Measurements from ENCODE around the gene EP400.
"Not testable (repeated sequence)": the region's sequence is repeated elsewhere in the genome, so short reads cannot be mapped to it uniquely, and the experiment has no call there.

EP400 gene

DNA sequence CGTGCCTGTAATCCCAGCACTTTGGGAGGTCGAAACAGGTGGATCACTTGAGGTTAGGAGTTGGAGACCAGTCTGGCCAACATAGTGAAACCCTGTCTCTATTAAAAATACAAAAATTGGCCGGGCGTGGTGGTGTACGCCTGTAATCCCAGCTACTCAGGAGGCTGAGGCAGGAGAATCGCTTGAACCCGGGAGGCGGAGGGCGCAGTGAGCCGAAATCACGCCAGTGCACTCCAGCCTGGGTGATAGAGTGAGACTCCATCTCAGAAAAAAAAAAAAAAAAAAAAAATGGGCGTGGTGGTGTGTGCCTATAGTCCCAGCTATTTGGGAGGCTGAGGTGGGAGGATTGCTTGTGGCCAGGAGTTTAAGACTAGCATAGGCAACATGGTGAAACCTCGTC lies 4.7 kb downstream of the EP400 start:
- not testable (repeated sequence) for DNase-seq

DNA sequence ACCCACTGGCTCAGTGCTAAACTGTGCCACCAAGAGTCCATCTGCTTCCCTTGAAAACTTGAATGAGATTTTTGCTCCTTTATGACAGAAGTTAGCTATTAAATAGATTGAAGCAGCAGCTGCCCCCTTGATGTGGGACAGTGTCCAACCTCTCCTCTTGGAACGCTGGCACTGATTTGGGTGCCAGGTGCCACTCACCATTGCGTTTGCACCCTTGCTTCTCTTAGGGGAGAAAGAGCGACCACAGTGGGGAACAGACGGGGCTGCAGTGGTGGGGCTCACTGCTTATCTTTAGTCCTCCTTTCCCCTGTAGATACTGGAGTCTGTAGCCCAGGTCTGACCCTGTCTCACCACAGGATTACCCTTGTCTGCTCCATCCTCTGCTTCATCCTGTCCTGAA lies 9.4 kb downstream of the EP400 start:
- DNase-seq, result no peak

DNA sequence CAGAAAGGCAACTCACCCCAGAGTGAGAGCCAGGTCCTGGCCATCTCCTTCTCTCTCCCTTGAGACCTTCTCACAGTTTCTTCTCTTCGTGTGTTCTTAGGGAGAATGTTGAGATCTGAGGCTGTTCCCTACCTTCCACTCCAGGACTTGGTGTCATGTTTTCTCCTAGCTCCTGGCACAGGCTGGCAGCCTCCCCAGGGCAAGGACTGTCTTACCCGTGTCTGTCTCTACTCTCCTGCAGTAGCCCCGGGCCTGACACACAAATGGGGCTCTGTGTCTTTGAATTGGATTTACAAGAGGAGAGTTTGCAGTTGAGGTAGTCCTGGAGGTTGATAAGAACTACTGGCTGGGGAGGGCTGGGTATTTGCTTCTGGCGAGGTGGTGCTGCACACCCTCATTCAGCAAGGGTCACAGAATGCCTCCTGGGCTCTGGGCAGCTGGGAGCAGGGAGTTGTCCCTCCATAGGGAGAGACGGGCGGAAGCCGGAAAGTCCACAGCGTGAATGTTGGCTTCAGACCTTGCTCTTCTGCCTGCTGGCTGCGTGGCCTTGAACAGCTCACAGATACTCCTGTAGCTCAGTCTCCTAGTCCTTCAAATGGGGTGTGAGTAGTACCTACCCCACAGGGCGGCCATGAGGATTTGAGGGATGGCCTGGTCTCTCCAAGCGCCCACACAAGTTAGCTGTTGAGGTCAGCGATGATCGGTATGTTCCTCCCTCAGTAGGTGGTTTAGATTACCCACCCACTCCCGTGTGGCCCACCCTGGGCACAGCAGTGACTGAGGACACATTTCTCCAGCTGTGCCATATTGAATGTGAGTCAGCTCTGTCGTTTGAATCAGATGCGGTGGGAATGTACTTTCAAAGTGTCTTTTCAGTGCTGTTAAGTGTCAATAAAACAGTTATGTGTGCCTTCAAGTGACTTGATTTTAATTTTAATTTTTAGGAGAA lies 10.2 kb downstream of the EP400 start:
- no peak for DNase-seq

DNA sequence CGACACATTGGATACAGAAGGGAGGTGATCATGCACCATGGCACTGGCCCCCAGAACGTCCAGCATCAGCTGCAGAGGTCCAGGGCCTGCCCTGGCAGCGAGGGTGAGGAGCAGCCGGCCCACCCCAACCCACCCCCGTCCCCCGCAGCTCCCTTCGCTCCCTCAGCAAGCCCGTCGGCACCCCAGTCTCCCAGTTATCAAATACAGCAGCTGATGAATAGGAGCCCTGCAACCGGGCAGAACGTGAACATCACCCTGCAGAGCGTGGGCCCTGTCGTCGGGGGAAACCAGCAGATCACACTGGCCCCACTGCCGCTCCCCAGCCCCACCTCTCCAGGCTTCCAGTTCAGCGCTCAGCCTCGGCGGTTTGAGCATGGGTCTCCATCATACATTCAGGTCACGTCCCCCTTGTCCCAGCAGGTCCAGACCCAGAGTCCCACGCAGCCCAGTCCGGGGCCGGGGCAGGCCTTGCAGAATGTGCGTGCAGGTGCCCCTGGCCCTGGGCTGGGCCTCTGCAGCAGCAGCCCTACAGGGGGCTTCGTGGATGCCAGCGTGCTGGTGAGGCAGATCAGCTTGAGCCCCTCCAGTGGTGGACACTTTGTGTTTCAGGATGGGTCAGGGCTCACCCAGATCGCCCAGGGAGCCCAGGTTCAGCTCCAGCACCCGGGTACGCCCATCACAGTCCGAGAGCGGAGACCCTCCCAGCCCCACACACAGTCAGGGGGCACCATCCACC lies 11.0 kb downstream of the EP400 start:
- not testable (repeated sequence) for DNase-seq

DNA sequence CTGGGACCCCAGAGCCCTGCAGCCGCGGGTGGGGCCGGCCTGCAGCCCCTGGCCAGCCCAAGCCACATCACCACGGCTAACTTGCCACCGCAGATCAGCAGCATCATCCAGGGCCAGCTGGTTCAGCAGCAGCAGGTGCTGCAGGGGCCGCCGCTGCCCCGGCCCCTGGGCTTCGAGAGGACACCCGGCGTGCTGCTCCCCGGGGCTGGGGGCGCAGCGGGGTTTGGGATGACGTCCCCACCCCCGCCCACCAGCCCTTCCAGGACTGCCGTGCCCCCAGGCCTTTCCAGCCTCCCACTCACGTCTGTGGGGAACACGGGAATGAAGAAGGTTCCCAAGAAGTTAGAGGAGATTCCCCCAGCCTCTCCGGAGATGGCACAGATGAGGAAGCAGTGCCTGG lies 11.6 kb downstream of the EP400 start:
- not testable (repeated sequence) for DNase-seq

DNA sequence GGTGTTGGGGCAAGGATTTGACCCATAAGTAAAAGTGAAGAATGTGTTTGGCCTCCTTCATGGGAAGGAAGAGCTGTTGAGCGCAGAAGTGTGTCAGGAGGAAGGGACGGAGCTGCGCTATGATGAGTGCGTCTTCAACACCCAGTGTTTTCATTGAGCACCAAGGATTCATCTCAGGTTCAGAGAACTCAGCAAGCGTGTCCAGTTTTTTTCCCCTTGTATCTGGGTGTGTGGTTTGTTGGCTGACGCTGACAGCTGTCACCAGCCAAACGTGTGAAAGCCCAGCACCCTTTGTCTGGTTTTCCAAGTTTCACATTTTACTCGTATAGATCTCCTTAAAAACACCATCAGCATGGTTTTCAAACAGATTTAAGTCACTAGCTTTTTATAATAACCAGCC lies 12.3 kb downstream of the EP400 start:
- DNase-seq, result no peak

DNA sequence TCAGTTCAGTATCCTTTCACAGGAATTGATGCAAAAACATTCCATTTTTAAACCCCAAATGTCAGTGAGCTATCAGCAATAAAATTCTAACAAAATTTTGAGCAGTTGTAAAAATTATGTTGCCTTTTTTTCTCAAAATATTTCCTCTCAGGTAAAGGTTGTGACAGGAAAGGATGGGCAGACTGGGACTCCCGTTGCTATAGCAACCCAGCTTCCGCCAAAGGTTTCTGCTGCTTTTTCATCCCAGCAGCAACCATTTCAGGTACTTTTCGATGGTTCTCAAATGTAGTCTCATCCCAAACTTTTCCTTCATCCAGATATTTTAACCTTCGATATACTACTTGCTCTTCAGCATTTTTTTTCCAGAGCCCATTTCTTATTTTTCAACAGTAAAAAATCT lies 13.6 kb downstream of the EP400 start:
- no peak for DNase-seq

DNA sequence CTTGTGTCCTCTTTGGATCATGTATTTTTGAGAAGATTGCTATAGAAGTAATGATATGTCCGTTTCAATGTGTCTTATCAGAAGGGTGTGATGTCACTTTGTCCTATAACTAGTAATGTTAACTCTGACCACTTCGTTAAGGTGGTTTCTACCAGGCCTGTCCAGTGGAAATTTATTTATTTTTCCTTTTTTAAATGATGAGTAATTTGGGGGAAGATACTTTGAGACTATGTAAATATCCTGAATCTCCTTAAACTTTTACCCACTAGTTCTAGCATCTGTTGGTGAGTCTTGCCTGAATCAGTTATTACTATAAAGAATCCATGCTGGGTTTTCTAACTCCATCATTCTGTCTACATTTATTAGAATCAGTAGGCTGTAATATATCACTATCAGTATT lies 15.3 kb downstream of the EP400 start:
- no peak for DNase-seq

DNA sequence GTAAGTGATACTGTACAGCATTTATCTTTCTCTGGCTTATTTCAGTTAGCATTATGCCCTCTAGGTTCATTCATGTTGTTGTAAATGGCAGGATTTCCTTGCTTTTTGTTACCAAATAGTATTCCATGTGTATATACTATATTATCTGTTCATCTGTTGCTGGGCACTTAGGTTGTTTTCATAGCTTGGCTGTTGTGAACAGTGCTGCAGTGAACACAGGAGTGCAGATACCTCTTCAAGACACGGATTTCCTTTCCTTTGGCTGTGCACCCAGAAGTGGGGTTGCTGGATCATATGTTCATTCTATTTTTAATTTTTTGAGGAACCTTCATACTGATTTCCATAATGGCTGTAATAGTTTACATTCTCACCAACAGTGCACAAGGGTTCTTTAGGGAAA lies 21.5 kb downstream of the EP400 start:
- DNase-seq, result no peak

DNA sequence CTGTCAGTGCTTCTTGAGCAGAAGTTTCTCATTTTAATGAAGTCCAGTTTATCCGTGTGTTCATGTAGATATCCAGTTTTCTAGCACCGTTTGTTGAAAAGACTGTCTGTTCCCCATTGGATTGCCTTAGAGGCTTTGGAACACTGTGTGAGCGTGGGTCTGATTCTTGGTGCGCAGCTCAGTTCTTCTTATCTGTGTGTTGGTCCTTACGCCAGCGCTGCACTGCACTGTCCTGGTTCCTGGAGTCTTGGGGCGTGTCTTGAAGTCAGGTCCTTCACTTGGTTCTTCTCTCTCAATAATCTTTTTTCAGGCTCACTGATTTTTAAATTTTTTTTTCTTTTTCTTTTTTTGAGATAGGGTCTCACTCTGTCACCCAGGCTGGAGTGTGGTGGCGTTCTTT lies 25.5 kb downstream of the EP400 start:
- DNase-seq, result no peak

DNA sequence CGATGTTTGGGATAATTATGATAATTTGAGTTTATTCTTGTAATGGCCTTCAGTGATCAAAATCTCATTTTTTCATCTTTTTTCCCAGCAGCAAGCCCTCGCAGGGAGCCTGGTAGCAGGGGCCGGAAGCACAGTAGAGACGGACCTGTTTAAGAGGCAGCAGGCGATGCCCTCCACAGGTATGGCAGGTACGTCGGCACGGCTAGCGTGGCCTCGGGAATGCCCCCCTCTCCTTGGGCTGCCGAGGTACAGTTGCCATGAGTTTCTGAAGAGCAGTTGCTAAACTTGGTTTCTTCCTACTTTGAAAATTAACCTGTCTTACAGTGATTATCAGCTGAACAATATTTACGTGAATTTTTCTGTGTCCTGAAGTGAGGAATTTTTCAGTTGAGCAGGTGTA lies 29.9 kb downstream of the EP400 start:
- DNase-seq, result no peak

DNA sequence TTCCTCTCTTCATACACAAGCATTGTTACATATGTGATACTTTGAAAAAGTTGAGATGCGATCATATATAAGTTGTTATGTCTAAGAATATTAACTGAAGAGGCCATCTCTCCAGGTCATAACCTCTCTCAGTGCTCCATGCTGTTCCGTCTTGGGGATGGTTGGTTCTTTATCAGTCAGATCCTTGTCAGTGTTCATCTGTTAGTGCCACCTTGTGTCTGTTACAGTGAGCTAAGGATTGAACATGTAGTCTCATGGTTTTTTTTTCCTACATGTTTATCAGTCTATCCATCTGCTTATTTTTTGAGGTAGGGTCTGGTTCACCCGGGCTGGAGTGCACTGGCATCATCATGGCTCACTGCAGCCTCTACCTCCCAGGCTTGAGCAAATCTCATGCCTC lies 30.5 kb downstream of the EP400 start:
- DNase-seq, result no peak

DNA sequence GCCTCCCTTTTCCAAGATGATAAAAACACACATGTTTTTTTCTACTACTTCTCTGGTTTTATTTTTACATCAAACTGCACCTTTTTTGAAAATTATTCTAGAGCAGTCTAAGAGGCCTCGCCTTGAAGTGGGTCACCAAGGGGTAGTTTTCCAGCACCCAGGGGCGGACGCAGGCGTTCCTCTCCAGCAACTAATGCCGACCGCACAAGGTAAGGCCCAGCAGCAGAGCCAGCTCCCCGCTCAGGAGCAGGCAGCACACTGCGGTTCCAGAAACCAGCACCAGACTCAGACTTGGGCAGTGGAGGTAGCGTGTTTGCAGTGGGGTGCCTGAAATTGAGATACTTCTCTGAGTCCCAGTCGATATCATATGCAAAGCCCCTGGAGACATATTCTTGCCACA lies 31.6 kb downstream of the EP400 start:
- no peak for DNase-seq

DNA sequence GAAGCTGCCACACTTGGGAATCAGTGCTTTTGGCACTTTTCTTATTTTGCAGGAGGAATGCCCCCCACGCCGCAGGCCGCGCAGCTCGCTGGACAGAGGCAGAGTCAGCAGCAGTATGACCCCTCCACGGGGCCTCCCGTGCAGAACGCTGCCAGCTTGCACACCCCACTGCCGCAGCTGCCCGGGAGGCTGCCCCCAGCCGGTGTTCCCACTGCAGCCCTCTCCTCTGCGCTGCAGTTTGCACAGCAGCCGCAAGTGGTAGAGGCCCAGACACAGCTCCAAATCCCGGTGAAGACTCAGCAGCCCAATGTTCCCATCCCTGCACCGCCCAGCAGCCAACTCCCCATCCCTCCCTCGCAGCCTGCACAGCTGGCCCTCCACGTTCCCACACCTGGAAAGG lies 32.3 kb downstream of the EP400 start:
- DNase-seq, result no peak

DNA sequence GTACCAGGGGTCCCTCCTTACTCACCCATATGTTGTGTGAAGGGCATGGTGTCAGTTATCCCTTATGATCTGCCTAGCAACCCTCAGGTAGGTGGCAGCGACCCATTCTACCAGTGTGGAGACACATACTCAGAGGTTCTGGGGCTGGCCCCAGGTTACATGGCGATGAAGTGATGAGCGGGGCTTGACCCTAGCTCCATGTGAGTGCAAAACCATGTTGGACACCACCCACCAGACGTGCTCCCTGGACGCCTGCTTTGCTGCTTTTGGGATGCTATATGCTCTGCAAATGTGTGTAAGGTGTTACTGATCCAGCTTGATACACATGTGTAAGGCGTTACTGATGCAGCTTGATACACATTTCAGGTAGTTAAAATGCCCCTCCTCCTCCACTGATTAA lies 33.3 kb downstream of the EP400 start:
- DNase-seq, result no peak

DNA sequence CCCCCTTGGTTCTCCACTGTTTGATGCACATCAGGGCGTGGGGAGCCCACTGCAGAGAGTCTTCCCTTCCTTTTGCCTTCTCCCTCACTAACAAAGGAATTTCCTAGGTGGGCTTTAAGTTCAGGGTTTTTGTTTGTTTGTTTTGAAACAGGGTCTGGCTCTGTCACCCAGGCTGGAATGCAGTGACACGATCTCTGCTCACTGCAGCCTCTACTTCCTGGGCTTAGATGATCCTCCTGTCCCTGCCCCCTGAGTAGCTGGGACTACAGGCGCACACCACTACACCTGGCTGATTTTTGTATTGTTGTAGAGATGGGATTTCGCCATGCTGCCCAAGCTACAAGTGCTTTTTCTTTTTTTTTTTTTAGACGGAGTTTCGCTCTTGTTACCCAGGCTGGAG lies 33.8 kb downstream of the EP400 start:
- DNase-seq, result no peak

DNA sequence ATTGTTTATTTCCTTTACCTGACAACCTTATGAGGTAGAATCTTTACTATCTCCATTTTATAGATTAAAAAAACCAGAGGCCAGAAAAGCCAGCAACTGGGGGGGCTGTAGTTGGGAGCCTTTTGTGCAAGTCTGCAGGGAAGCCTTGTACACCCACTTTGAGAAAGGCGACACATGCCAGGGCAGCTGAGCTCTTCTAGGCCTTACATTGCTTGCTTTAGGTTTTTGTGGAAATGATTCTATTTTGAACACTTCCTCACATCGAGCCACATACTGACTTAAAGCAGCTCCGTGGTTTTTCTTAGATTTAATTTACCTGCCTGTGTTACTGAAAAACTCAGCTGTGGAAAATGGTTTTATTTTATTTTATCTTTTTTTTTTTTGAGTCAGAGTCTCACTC lies 34.6 kb downstream of the EP400 start:
- no peak for DNase-seq

DNA sequence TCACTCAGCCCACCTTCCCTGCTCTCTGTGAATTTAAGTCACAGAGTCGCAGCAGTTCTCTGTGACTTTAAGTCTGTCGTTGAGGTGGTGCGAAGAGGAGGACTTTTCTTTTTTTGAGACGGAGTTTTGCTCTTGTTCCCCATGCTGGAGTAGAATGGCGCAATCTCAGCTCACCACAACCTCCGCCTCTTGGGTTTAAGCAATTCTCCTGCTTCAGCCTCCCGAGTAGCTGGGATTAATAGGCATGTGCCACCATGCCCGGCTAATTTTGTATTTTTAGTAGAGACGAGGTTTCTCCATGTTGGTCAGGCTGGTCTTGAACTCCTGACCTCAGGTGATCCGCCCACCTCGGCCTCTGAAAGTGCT lies 35.8 kb downstream of the EP400 start:
- not testable (repeated sequence) for DNase-seq

DNA sequence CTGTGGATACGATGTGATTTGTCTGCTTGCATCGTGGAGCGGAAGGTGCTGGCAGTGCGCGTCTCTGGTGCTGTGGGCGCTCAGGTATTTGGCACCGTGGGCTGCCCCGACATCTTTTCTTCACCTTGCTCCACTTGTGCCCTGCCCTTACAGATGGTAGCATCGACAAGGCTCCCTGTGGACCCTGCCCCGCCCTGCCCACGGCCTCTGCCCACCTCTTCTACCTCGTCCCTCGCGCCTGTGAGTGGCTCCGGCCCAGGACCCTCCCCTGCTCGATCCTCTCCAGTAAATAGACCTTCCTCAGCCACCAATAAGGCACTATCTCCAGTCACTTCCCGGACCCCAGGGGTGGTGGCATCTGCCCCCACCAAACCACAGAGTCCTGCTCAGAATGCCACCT lies 36.6 kb downstream of the EP400 start:
- DNase-seq, result no peak

DNA sequence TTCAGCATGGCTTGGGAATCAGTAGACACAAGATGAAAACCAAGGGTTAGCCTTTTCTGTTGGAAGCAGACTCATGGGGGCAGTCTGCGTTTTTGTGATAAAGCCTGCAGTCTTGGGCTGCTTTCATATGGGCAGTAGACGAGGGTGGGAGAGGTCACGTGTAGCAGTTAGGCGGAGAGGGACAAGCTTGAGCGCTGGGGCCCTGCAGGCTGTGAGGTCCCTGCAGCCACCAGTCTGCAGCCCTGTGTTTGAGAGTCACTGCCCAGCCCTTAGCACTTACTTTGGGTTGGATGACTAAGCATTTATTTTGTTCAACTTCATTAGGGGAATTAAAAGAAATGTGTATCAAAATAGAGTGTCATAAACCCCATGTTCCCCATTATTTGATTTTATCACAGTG lies 37.2 kb downstream of the EP400 start:
- DNase-seq, result no peak

DNA sequence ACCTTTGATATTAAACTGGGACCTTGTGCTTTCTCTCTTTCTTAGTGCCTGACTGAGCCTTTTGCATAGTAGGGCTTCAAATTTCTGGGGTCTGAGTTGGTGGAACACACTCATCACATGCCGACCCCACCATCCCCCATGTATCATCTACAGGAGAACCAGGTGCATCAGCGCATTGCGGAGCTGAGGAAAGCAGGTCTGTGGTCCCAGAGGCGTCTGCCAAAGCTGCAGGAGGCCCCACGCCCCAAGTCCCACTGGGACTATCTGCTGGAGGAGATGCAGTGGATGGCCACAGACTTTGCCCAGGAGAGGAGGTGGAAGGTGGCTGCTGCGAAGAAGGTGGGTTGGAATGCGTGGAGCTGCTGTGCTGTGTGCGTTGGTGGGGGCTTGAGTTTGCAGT lies 37.8 kb downstream of the EP400 start:
- no peak for DNase-seq

DNA sequence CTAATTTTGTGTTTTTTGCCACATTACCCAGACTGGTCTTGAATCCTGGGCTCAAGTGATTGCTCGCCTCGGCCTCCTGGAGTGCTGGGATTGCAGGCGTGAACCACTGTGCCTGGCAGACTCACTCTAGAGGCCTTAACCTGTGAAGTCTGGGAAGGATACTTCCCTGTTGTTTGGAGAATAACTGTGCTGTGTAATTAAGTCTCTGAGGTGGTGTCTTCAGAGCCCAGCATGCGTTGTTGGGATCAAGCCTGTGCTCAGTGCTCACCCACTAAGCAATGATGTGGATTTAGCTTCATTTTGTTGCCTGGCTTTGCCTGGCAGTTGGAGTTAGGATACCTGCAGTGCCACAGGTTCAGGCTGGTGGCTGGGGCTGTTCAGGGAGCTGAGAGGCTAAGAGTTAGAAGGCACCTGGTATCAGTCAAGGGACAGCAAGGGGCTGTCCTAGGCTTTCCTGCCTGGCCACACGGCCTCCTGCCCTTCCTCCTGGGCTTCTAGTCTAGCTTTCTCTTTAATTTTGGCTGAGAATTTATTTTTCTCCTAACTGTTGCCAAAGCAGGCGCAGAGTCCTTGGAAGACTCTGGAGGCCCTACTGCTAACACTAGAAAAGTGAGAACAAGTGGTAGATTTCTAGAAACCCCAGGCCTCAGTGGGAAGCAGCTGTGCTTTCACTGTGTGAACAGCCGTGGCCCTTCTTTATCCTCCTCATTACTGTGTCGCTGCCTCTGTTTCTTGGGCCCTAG lies 38.5 kb downstream of the EP400 start:
- no peak for DNase-seq

DNA sequence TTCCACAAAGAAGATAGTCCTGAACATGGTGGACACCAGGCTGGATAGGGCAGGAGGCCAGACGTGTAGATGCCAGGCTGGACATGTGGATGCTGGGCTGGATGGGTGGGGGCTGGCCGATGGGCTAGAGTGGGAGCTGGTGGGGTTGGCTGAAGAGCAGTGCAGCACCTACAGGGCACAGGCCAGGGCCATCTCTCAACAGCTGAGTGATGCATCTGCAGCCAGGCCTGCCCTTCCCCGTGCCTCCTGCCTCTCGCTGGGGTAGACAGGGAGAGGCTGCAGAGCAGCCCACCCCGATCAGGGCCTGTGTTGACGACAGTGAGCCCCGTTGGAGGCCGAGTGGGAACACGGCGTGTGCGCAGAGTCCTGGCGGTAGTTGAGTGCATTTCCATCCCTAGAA lies 39.3 kb downstream of the EP400 start:
- no peak for DNase-seq

Data from NCI-H1092 treated with DMSO at 0.1 percent for 48 hours (cell line).